ENCODE data around the gene SDK1. TPM values are rescaled to one million over a fixed set of nuclear protein-coding genes. Genes with fewer than 3 reads are reported as not detected.
"Not testable (repeated sequence)": the region's sequence is repeated elsewhere in the genome, so short reads cannot be mapped to it uniquely, and the experiment has no call there.

The SDK1 gene
- total RNA-seq, 1 experiment from 2014 or later, result 5.1 TPM

- no peak for DNase-seq (ENCODE audit: low spot score)
Observed at GRCh38 chr7:3918576-3918975, 617.5 kb downstream of the SDK1 start.

- peak; percentile 100 for DNase-seq (ENCODE audit: low spot score)
Observed at GRCh38 chr7:3922175-3922635, 621.2 kb downstream of the SDK1 start.

- no peak for DNase-seq (ENCODE audit: low spot score)
Observed at GRCh38 chr7:3923307-3923918, 622.4 kb downstream of the SDK1 start.

GRCh38 chr7:3924277-3924676 lies 623.2 kb downstream of the SDK1 start:
- DNase-seq (ENCODE audit: low spot score), result no peak

GRCh38 chr7:3927446-3928110 lies 626.5 kb downstream of the SDK1 start:
- DNase-seq (ENCODE audit: low spot score), result no peak

GRCh38 chr7:3928727-3929515 lies 627.9 kb downstream of the SDK1 start:
- DNase-seq (ENCODE audit: low spot score), result no peak

GRCh38 chr7:3931843-3932242 lies 630.8 kb downstream of the SDK1 start:
- DNase-seq (ENCODE audit: low spot score), result no peak

- no peak for DNase-seq (ENCODE audit: low spot score)
Observed at GRCh38 chr7:3937146-3937545, 636.1 kb downstream of the SDK1 start.

- DNase-seq (ENCODE audit: low spot score), result no peak
Observed at GRCh38 chr7:3937605-3938004, 636.6 kb downstream of the SDK1 start.

- not testable (repeated sequence) for DNase-seq (ENCODE audit: low spot score)
Observed at GRCh38 chr7:3941706-3942105, 640.7 kb downstream of the SDK1 start.

- DNase-seq (ENCODE audit: low spot score), result no peak
Observed at GRCh38 chr7:3942276-3942675, 641.2 kb downstream of the SDK1 start.

- peak; percentile 60 for DNase-seq (ENCODE audit: low spot score)
Observed at GRCh38 chr7:3942816-3943745, 642.0 kb downstream of the SDK1 start.

GRCh38 chr7:3943779-3944520 lies 642.9 kb downstream of the SDK1 start:
- no peak for DNase-seq (ENCODE audit: low spot score)

- no peak for DNase-seq (ENCODE audit: low spot score)
Observed at GRCh38 chr7:3949242-3949640, 648.2 kb downstream of the SDK1 start.

GRCh38 chr7:3950249-3950648 lies 649.2 kb downstream of the SDK1 start:
- no peak for DNase-seq (ENCODE audit: low spot score)

- no peak for DNase-seq (ENCODE audit: low spot score)
Observed at GRCh38 chr7:3951316-3952055, 650.4 kb downstream of the SDK1 start.

GRCh38 chr7:3953133-3953532 lies 652.1 kb downstream of the SDK1 start:
- DNase-seq (ENCODE audit: low spot score), result no peak

- DNase-seq (ENCODE audit: low spot score), result no peak
Observed at GRCh38 chr7:3953946-3954345, 652.9 kb downstream of the SDK1 start.

- DNase-seq (ENCODE audit: low spot score), result no peak
Observed at GRCh38 chr7:3955026-3955425, 654.0 kb downstream of the SDK1 start.

Data from H4 (cell line).